IMR-90 (cell line): Measurements from ENCODE around the gene ANGPTL7.

Source experiments
- POLR2A ChIP-seq: IDR thresholded peaks from 2 replicates; pipeline ENCODE4 v1.6.1; 2012; ENCODE audit warnings: mild to moderate bottlenecking, low read depth, low read length
- RAD21 ChIP-seq: IDR thresholded peaks from 2 replicates; pipeline ENCODE4 v1.6.1; 2012; ENCODE audit warnings: low read length, improper control_type of control experiment
- SMC3 ChIP-seq: fragments of 150-350 bp; IDR thresholded peaks from 2 replicates; pipeline ENCODE4 v1.6.1; 2016; ENCODE audit warnings: low read depth, mild to moderate bottlenecking, antibody characterized with exemption, low read length, moderate library complexity
- TF ChIP-seq, protein P1 (sequence below): conservative IDR thresholded peaks from 2 replicates; pipeline ENCODE4 v1.5.1; 2012; ENCODE audit warnings: mild to moderate bottlenecking, low read depth, low read length, improper control_type of control experiment

DNA sequence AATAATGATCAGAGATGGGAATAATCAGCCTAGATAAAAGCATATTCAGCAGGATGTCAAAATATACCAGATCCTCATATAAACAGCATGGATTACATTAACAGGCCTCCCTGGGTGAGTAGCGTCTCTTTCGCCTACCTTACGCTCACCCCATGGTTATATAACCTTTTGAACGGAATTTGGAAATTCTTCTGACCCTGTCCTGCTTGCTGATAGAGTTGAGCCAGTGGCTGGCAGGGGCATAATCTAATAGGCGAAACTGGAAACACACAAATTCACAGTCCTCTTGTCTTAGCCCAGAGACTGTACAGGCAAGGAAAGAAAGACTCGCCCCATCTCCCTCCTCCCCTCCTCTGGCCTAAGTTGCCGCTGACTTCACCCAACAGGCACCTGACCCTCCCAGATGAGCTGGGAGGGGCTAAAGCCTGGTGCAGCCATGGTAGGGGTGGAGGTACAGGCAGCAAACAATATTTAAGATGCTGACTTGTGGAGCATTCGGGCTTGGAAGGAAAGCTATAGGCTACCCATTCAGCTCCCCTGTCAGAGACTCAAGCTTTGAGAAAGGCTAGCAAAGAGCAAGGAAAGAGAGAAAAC lies at the start of gene ANGPTL7:
- TF ChIP-seq, protein P1, sequence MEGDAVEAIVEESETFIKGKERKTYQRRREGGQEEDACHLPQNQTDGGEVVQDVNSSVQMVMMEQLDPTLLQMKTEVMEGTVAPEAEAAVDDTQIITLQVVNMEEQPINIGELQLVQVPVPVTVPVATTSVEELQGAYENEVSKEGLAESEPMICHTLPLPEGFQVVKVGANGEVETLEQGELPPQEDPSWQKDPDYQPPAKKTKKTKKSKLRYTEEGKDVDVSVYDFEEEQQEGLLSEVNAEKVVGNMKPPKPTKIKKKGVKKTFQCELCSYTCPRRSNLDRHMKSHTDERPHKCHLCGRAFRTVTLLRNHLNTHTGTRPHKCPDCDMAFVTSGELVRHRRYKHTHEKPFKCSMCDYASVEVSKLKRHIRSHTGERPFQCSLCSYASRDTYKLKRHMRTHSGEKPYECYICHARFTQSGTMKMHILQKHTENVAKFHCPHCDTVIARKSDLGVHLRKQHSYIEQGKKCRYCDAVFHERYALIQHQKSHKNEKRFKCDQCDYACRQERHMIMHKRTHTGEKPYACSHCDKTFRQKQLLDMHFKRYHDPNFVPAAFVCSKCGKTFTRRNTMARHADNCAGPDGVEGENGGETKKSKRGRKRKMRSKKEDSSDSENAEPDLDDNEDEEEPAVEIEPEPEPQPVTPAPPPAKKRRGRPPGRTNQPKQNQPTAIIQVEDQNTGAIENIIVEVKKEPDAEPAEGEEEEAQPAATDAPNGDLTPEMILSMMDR = no peak
- TF ChIP-seq POLR2A = no peak
- no peak for TF ChIP-seq RAD21
- no peak for TF ChIP-seq SMC3
